GM18507 (cell line): ENCODE results near the gene USP24.

ENCODE experiments used
- DNase-seq: peaks from one replicate; pipeline ENCODE4 v3.0.0; 2011; ENCODE audit warnings: low read depth; ENCODE audit not compliant: insufficient read length; ENCODE audit errors: extremely low spot score
- FAIRE-seq: peaks from 2 replicates; lab custom pipeline; 2011; peaks lifted over from hg19 to GRCh38; lab: Jason Lieb, UNC

USP24 gene

GRCh38 chr1:55079651-55080050, 135.5 kb downstream of the USP24 start:
- FAIRE-seq (no peak), DNase-seq (no peak)

- FAIRE-seq (no peak), DNase-seq (no peak)
These were observed 136.7 kb downstream of the USP24 start for GRCh38 chr1:55078470-55078869.

- FAIRE-seq = no peak
- no peak for DNase-seq
These were observed 138.8 kb downstream of the USP24 start for GRCh38 chr1:55076356-55076755.

GRCh38 chr1:55074455-55074854, 140.7 kb downstream of the USP24 start:
- no peak for DNase-seq
- FAIRE-seq = no peak

- no peak for FAIRE-seq
These were observed 141.8 kb downstream of the USP24 start for GRCh38 chr1:55073187-55073916.

GRCh38 chr1:55071477-55071876, 143.7 kb downstream of the USP24 start:
- DNase-seq = no peak

More at GRCh38 chr1:55073187-55073916, 141.8 kb downstream of the USP24 start:
- DNase-seq = no peak

GRCh38 chr1:55070293-55071164, 144.6 kb downstream of the USP24 start:
- no peak for DNase-seq
- no peak for FAIRE-seq

More at GRCh38 chr1:55071477-55071876, 143.7 kb downstream of the USP24 start:
- no peak for FAIRE-seq

GRCh38 chr1:55069280-55069679, 145.9 kb downstream of the USP24 start:
- DNase-seq = no peak
- FAIRE-seq = no peak

GRCh38 chr1:55068638-55069037, 146.5 kb downstream of the USP24 start:
- no peak for FAIRE-seq

GRCh38 chr1:55067914-55068313, 147.2 kb downstream of the USP24 start:
- FAIRE-seq (no peak), DNase-seq (no peak)

More at GRCh38 chr1:55068638-55069037, 146.5 kb downstream of the USP24 start:
- no peak for DNase-seq

- no peak for DNase-seq
- no peak for FAIRE-seq
These were observed 148.0 kb downstream of the USP24 start for GRCh38 chr1:55067022-55067778.

- FAIRE-seq = no peak
These were observed 149.5 kb downstream of the USP24 start for GRCh38 chr1:55065648-55066047.

GRCh38 chr1:55064861-55065263, 150.3 kb downstream of the USP24 start:
- no peak for DNase-seq
- FAIRE-seq = no peak

More at GRCh38 chr1:55065648-55066047, 149.5 kb downstream of the USP24 start:
- DNase-seq = no peak

GRCh38 chr1:55064071-55064581, 151.0 kb downstream of the USP24 start:
- DNase-seq (no peak), FAIRE-seq (no peak)

- FAIRE-seq = no peak
- no peak for DNase-seq
These were observed 151.6 kb downstream of the USP24 start for GRCh38 chr1:55063577-55063942.

- DNase-seq (no peak), FAIRE-seq (no peak)
These were observed 152.2 kb downstream of the USP24 start for GRCh38 chr1:55062801-55063576.

- DNase-seq = no peak
- FAIRE-seq = no peak
These were observed 153.3 kb downstream of the USP24 start for GRCh38 chr1:55061706-55062321.

GRCh38 chr1:55061000-55061705, 154.0 kb downstream of the USP24 start:
- DNase-seq = no peak
- no peak for FAIRE-seq
